CD4-positive, alpha-beta T cell treated with Interleukin-12 subunit alpha and Interleukin-12 subunit beta, for 1 hour (primary cell): Measurements from ENCODE around the gene PCDHB2.
"Not testable (repeated sequence)": the region's sequence is repeated elsewhere in the genome, so short reads cannot be mapped to it uniquely, and the experiment has no call there.

Source experiments
- DNase-seq: peaks from one replicate; pipeline ENCODE4 v3.0.0-alpha.2; 2020

Gene PCDHB2

GRCh38 chr5:141137346-141137745 is 42.9 kb downstream of the PCDHB2 start:
- not testable (repeated sequence) for DNase-seq
